HG02981 (cell line): ENCODE measurements around the gene HCK.
"Not testable (repeated sequence)": the region's sequence is repeated elsewhere in the genome, so short reads cannot be mapped to it uniquely, and the experiment has no call there.

Experiments
- ATAC-seq: cut with Tn5 transposase; IDR thresholded peaks from one replicate; pipeline ENCODE4 v1.9.1; 2021; ENCODE audit warnings: mild to moderate bottlenecking, moderate library complexity; ENCODE audit not compliant: unreplicated experiment

Gene HCK

DNA sequence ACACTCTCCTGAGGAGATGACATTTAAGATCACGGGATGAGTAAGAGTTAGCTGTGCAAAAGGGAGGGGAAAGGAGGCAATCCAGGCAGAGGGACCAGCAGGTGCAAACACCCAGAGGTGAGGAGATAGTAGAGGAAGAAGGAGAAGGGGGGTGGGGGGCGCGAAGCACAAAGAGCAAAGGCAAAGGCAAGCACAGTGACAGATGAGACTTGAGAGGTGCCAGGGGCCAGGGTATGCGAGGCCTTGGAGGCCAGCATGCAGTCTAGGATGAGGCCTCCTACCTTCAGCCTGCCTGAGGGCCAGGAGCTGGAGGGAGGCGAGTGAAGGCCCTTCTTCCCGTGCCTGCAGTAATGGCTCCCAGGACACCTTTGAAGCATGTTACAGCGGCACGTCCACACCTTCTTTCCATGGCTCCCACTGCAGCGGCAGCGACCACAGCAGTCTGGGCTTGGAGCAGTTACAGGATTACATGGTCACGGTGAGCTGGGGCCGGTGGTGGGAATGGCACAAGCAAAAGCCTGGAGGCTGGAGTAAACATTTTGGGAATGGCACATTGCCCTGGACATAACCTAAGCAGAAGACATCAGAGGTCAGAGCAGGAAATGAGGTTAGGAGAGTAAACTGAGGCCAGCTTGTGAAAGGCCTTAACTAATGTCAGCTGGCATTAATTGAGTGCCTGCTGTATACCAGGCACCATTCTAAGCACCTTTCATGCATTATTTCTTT lies 23.2 kb upstream of the HCK start:
- ATAC-seq, result no peak

DNA sequence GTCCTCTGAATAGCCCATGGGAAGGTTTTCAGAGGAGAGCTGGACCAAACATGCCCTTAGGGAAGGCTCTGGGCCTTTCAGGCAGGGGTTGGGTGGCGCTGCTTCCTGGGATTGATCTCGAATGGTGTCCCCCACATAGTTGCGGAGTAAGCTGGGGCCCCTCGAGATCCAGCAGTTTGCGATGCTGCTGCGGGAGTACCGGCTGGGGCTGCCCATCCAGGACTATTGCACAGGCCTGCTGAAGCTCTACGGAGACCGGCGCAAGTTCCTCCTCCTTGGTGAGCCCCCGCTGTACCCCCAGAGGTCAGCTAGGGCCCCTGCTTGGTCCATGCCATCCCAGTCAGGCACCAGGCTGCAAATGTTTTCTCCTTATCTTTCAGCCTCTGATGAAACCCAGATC lies 22.5 kb upstream of the HCK start:
- ATAC-seq, result no peak

DNA sequence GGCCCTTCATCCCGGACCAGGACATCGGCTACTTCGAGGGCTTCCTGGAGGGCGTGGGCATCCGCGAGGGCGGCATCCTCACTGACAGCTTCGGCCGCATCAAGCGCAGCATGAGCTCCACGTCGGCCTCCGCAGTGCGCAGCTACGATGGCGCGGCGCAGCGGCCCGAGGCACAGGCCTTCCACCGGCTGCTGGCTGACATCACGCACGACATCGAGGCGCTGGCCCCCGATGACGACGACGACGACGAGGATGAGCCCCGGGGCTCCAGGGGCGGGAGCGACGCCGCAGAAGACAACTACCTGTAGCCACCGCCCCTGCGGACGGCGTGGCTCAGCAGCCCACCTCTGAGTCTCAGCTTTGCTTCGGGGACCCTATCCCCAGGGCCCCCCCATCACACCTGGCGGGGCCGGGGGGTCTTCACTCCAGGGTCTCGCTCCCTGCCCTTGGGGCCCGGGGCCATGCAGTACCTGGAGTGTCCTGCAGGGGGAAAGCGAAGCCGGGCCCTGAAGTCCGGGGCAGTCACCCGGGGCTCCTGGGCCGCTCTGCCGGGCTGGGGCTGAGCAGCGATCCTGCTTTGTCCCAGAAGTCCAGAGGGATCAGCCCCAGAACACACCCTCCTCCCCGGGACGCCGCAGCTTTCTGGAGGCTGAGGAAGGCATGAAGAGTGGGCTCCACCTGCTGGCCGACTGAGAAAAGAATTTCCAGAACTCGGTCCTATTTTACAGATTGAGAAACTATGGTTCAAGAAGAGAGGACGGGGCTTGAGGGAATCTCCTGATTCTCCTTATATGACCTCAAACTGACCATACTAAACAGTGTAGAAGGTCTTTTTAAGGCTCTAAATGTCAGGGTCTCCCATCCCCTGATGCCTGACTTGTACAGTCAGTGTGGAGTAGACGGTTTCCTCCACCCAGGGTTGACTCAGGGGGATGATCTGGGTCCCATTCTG lies 20.8 kb upstream of the HCK start:
- no peak for ATAC-seq

DNA sequence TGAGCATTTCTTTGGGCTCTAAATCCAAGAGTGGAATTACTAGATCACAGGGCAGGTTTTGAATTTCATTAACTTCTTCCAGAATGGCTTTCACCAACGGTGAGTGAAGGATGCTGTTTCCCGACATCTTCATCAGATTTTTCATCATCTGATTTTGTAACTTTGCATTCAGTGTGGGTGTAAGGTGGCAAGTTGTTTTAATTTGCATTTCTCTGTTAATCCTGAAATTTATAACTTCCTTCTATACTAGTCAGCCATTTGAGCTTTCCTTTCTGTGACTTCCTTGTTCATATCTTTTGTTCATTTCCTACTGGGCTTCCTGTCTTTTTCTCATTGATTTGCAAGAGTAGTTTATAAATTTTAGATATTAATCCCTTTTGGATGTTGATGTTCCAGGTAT lies 18.7 kb upstream of the HCK start:
- no peak for ATAC-seq

DNA sequence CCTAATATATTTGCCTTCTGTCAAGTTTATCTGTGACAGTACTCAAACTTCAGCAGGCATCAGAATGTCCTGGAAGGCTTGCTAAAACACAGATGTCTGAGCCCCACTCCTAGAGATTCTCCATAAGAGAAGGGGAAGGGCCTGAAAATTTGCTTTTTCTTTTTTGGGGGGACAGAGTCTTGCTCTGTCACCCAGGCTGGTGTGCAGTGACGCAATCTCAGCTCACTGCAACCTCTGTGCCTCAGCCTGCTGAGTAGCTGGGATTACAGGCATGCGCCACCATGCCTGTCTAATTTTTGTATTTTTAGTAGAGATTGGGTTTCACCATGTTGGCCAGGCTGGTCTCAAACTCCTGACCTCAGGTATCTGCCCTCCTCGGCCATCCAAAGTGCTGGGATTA lies 18.3 kb upstream of the HCK start:
- ATAC-seq, result not testable (repeated sequence)

DNA sequence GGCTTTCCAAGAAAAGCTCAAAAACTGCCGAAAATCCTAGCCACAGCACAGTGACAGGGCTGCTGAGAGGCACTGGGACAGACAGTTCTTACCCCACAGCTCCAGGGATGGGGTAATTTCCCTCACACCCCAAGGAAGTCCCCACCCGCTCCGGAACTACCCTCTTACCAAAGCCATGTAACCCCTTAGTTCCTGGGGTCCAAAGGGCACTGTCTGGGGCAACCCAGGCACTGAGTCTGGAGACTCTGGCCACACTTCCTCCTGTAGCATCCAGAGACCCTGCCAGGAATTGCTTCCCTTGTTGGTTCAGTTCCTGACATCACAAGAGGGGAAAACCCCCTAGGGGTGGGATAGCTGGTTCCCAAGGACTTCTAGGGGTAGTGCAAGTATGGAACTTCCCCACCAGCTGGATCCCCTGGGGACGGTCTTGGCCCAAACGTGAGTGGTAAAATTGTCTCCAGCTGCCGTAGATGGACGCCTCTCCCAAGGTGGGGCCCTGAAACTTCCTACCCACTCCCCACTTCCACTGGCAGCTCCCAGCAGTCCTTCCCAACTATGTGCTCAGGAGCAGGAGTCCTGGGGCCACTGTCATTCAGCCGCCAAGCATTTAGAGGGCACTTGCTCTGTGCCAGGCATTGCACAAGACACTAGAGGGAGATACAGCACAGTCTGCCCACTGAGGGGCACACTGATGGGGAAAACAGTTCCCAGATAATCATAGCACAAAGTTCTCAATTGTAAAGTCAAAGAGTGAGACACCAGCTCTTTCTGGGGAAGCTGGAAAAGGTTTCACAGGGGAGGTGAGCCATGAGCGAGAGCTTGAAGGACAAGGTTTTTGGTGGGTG lies 17.2 kb upstream of the HCK start:
- no peak for ATAC-seq

DNA sequence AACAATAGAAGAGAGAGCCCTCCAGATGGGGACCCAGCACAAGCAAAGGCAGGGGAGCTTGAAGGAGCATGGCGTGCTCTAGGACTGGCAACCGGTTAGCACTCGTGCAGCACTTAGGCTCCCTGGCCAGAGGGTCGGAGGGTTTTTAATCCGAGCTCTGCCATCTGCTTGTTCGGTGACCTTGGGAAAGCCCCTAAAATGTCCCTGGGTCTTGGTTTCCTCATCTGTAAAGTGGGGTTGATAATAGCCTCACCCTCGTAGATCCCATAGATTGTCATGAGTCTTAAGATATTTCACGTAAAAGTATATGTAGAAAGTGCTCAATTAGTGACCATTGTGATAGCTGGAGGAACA lies 16.6 kb upstream of the HCK start:
- no peak for ATAC-seq

DNA sequence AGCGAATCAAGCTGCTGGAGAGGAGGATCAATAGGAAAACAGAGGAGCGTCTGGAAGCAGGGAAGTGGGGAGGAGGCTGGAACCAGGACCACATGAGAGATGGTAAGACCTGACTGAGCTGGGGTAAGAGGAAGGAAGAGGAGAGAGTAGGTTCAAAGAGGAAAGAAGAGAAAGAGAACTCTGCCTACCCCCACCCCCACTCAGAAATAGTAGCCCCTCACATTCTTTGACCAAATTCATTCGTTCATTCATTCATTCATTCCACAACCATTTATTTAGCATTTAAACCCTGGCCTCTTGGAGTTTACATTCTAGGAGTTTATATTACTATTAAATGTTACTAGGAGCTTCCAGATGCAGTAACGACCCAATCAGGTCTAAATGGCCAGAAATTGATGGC lies 15.8 kb upstream of the HCK start:
- no peak for ATAC-seq

DNA sequence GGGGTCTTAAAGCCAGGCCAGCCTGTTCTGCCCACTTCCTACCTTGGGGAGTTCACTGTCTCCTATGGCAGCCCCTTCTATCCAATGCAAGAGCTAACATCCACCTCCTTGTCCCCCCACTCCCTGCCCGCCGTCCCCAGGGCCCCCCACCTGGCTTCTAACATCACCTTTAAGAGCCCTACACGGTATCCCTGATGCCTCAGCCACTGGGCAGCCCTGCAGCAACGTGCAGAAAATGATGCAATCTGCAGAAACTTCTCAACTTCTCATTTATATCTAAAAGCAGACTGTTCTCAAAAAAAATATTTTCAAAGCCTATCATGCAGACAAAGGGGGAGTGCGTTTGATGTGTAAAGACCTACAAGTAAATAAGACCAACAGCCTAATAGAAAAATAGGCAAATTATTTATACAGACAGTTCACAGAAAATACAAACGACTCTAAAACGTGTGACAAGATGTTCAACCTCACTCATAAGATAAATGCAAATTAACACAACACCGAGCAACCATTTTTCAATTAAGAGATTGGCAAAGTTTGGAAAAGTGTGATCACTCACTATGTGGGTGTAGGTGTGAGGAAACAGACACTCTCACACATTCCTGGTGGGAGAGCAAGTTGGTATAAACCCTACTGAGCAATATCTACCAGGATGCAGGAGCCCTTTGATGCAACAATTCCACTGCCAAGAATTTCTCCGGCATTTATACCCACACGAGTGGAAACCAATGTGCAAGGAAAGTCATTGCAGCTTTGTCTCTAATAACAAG lies 15.1 kb upstream of the HCK start:
- no peak for ATAC-seq

DNA sequence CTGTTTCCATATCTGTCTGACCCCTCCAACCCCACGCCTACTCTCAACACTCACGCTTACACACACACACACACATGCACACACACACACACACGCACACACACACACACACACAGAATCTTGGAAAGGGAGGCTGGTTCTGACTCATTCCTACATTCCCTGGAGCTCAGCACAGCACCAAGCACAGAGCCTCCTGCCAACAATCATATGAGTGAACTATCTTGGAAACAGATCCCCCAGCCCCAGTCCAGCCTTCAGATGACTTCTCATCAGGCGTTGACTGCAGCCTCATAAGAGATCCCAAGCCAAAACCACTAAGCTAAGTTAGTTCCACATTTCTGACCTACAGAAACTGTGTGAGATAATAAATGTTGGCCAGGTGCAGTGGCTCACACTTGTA lies 14.1 kb upstream of the HCK start:
- no peak for ATAC-seq

DNA sequence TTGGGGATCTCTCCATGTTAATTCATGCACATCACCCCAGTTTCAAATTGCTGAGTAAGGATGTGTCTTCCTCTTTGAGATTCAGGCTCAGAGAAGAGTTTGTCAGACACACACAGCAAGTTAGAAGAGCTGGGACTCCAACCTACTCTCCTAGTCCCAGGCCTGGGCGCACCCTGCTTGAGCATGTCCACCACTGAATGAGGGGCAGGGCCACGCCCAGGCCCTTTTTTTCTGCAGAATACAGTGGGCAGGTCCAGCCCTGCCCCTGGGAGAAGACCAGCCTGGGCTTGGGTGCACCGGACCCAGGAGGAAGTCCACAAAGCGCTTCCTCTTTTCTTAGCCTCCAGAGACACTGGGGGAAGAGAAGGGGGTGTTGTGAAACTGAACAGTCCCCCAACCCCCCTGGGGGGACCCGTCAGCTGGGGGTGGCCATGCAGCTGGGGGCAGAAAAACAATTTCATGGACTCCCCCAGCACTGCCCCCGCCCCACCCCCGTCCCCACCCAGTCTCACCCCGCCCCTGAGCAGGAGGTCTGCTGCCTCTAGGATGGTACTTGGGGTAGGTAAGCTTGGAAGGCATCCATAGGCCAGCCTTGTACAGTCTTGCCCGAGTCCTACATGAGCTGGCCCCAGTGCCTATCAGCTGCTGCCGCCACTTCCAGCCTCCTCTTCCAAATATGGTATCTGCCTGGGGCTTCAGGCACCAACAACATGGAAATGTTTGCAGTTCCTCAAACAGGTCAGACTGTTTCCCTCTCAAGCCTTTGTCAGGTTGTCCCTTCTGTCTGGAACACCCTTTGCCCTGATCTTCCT lies 11.7 kb upstream of the HCK start:
- ATAC-seq, result no peak

DNA sequence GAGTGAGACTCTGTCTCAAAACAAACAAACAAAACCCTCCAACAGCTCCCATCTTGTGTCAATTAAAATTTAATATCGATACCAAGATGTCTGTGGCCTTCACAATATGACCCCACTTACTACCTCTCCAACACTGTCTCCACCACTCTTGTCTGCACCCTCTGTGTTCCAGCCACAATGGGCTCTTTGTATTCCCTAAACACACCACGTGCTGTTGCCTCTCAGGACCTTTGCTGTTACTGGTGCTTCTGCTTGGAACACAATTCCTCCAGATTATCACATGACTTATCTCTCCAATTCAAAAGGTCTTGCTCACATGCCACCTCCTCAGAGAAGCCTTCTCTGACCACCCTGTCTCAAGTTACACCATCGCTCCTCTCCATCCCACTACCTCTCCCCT lies 6.0 kb upstream of the HCK start:
- no peak for ATAC-seq

DNA sequence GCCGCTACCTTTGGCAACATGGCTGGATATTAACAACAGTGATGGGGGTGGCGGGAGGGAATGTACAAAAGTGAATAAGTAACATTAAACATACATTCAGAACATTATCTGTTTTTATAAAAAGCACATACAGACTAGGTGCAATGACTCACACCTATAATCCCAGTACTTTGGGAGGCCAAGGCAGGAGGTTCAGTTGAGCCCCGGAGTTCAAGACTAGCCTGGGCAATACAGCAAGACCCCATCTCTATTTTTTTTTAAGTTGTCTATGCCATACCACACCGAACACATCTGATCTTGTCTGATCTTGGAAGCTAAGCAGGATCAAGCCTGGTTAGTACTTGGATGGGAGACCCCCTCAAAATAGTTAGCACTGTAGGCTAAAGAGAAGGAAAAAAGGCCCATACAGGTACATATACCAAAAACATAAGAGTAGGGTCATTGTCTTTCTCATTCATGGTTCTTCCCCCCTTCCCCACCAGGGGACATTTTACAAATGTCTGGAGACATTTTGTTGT lies 1.7 kb upstream of the HCK start:
- no peak for ATAC-seq

DNA sequence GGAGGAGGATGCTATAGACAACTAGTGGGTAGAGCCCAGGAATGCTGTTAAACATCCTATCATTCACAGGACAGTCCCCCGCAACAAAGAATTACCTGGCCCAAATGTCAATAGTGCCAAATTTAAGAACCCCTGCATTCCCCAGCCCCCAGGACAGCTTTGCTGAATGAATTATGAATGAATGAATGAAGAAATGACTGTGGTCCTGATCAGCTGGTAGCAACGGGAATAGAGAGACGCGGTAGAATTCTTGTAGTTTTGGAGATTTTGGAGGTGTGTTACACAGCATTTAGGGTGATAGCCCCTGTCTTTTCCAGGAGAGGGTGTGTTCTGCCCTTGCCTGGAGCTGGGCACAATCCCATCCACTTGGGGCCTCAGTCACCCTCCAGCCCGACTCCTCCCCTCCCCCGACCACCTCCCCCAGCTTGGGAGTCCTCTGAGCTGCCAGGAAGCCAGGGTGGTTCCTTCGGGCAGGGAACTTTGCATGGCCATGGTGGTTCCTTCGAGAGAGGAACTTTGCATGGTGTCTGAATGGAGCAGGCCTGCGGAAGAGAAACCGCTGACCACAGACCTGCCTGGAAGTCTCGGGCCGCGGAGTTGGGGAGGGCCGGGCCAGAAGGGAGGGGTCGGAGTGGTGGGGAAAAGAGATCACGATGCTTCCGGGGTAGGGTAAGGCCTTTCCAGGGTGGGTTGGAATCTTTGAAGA lies 1.0 kb upstream of the HCK start:
- ATAC-seq, result no peak

DNA sequence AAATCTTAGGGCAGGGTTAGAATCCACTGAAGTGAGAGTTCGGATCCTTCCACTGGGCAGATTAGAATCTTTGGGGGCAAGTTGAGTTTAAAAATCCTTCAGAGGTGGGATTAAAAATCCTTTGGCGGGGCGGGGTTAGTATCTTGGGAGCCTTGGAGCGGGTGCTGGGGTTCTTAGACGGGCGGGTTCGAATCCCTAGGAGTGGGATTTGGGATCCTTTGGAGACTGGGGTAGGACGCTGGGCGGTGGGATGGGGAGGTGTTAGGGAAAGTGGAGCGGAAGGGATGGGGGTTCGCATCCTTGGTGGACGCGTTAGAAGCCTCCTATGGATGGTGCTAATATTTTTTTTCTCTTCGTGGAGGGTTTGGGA lies 337 bp upstream of the HCK start:
- ATAC-seq, result no peak

DNA sequence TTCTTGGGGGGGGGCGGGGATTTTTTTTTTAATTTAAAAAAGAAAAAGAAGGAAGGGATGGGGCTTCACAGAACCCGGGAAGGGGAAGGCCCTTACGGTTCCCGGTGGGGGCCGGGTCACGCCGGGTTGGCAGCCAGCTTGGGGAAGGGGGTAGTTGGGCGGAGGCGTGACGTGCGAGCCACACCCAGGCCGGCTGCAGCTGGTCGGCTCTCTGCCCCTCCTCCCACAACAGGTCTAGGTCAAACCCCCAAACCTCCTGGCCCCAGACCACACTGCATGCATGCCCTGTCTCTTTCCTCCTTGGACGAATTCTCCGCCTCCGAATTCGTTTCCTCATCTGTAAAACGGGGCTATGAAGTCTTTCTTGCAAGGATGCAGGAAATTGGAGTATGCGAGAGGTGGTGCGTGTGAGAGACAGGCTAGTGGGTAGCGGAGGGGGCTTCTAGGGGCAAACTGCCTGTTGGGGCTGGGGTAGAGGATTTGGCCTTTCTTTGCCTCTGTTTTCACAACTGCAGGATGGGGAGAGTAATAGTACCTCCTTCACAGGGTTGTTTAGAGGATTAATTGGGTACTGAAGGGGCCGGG lies 828 bp downstream of the HCK start:
- ATAC-seq, result no peak

DNA sequence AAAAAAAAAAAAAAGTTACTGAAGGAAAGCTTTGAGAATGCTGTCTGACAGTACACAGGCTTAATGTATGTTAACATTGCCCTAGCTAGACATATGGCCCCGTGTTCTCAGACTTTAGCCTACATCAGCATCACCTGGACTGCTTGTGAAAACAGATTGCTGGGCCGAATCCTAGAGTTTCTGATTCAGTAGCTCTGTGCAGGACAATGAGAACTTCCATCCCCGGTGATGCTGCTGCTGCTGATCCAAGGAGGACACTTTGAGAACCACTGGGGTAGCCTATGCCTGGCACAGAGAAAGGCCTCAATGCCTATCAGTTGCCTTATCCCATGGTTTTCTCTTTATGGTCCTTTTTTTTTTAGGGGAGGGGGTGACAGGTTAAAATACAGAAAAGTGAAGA lies 1.6 kb downstream of the HCK start:
- ATAC-seq, result no peak

DNA sequence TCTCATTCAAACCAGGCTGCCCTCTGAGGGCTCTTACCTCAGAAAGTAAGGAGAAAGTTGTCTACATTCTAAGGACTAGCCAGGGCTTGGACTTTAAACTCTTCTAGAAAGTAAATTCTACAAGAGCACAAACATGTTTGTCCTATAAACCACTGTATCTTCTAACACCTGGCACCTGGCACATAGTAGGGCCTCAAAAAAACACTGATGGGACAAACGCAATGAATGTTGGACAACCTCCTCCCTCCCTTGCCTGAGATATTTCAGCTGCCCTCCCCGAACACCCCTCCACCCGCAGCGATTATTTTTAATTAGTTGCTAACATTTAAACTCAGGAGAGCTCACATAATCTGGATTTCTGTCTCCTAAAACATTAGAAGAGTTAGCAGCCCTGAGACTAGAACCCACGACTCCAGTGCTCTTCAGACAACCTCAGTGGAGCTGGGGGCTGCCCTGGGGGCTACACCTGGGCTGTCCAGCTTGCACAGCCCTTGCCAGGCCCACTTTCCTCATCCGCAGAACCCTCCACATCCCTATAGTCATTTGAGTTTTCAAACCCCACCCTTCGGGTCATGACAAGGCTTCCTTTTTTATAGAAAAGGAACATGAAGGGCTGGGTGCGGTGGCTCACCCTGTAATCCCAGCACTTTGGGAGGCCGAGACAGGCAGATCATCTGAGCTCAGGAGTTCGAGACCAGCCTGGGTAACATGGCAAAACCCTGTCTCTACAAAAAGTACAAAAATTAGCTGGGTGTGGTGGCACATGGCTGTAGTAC lies 4.9 kb downstream of the HCK start:
- no peak for ATAC-seq
